ENCODE data around the gene MID1.

- TF ChIP-seq EZH2 (IDR thresholded peaks at IDR 0.05; ENCODE audit: low read depth) = no peak
- TF ChIP-seq, protein P1, sequence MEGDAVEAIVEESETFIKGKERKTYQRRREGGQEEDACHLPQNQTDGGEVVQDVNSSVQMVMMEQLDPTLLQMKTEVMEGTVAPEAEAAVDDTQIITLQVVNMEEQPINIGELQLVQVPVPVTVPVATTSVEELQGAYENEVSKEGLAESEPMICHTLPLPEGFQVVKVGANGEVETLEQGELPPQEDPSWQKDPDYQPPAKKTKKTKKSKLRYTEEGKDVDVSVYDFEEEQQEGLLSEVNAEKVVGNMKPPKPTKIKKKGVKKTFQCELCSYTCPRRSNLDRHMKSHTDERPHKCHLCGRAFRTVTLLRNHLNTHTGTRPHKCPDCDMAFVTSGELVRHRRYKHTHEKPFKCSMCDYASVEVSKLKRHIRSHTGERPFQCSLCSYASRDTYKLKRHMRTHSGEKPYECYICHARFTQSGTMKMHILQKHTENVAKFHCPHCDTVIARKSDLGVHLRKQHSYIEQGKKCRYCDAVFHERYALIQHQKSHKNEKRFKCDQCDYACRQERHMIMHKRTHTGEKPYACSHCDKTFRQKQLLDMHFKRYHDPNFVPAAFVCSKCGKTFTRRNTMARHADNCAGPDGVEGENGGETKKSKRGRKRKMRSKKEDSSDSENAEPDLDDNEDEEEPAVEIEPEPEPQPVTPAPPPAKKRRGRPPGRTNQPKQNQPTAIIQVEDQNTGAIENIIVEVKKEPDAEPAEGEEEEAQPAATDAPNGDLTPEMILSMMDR (conservative IDR thresholded peaks at IDR 0.05) = no peak
These were observed 77.8 kb downstream of the MID1 start for GRCh38 chrX:10542586-10542985.

Measured in PC-9 (cell line).